H1 (cell line): ENCODE data around the gene MRPL43. TPM values are rescaled to one million over a fixed set of nuclear protein-coding genes. Genes with fewer than 3 reads are reported as not detected.

Experiments used
- CTCF ChIA-PET: fragments of 300-600 bp; sonication (Branson Sonifier 250); formaldehyde crosslinking; loops from one replicate; lab custom pipeline; 2021; ENCODE audit not compliant: partially characterized antibody; lab: Charles Lee
- POLR2A ChIA-PET: fragments of 300-600 bp; sonication (Branson Sonifier 250); formaldehyde crosslinking; loops from one replicate; lab custom pipeline; 2021; ENCODE audit warnings: inconsistent platforms; ENCODE audit not compliant: partially characterized antibody; lab: Charles Lee
- DNase-seq, 2 experiments: peaks; one replicate each; pipeline versions ENCODE4 v3.0.0 to v3.0.0-alpha.2; 2010 to 2022; ENCODE audit warnings: low spot score in 2 of 2, low read depth in 1 of 2, mixed read lengths in 1 of 2
- FAIRE-seq: peaks from 2 replicates; lab custom pipeline; 2011; peaks lifted over from hg19 to GRCh38; lab: Jason Lieb, UNC
- H2AFZ ChIP-seq: 2 replicates; pipeline ENCODE4 v1.8.1; 2012; ENCODE audit warnings: low read length, inconsistent platforms
- H2AK5ac ChIP-seq: 2 replicates; pipeline ENCODE4 v1.6.1; 2013; ENCODE audit warnings: low read depth, low read length
- H2BK120ac ChIP-seq: replicated peaks from 2 replicates; pipeline ENCODE3; 2013; ENCODE audit warnings: low read depth, low read length, inconsistent platforms
- H2BK12ac ChIP-seq: 2 replicates; pipeline ENCODE4 v1.6.1; 2013; ENCODE audit warnings: low read depth, low read length
- H2BK15ac ChIP-seq: 2 replicates; pipeline ENCODE4 v1.6.1; 2013; ENCODE audit warnings: low read length
- H2BK20ac ChIP-seq: 2 replicates; pipeline ENCODE4 v1.6.1; 2013; ENCODE audit warnings: low read length
- H2BK5ac ChIP-seq: 2 replicates; pipeline ENCODE4 v1.6.1; 2013; ENCODE audit warnings: low read depth, low read length
- H3K14ac ChIP-seq: 2 replicates; pipeline ENCODE4 v1.6.1; 2013; ENCODE audit warnings: inconsistent platforms; ENCODE audit not compliant: insufficient read length
- H3K18ac ChIP-seq: 2 replicates; pipeline ENCODE4 v1.6.1; 2013; ENCODE audit warnings: low read length; ENCODE audit errors: extremely low read depth
- H3K23ac ChIP-seq: 2 replicates; pipeline ENCODE4 v1.6.1; 2013; ENCODE audit warnings: inconsistent platforms; ENCODE audit not compliant: insufficient read length
- H3K23me2 ChIP-seq: 2 replicates; pipeline ENCODE4 v1.6.1; 2013; ENCODE audit warnings: low read depth, low read length
- H3K27ac ChIP-seq: 2 replicates; pipeline ENCODE4 v1.6.1; 2011; ENCODE audit warnings: low read depth, low read length, inconsistent platforms
- H3K27me3 ChIP-seq, 4 experiments: replicated peaks in 1 of 4; 1 replicate in 1 of 4; 2 replicates in 3 of 4; pipeline versions ENCODE4 v1.6.1 to v1.8.1; 2011 to 2013; ENCODE audit warnings: low read length in 3 of 4, mild to moderate bottlenecking in 3 of 4, inconsistent platforms in 2 of 4, mixed read lengths in 2 of 4, moderate library complexity in 1 of 4; ENCODE audit not compliant: control insufficient read depth in 3 of 4, insufficient read depth in 3 of 4; ENCODE audit errors: extremely low read depth in 1 of 4
- H3K36me3 ChIP-seq, 4 experiments: 2 replicates each; pipeline versions ENCODE4 v1.6.1 to v1.8.1; 2011 to 2013; ENCODE audit warnings: mild to moderate bottlenecking in 4 of 4, low read length in 3 of 4, moderate library complexity in 2 of 4, control low read depth in 1 of 4, inconsistent platforms in 1 of 4; ENCODE audit not compliant: insufficient read depth in 4 of 4, control insufficient read depth in 2 of 4
- H3K4ac ChIP-seq: replicated peaks from 2 replicates; pipeline ENCODE3; 2013; ENCODE audit warnings: low read length, low read depth, mixed read lengths, inconsistent platforms; ENCODE audit not compliant: insufficient read length
- H3K4me1 ChIP-seq, 4 experiments: replicated peaks in 1 of 4; 1 replicate in 1 of 4; 2 replicates in 3 of 4; pipeline versions ENCODE4 v1.6.1 to v1.8.1; 2011 to 2013; ENCODE audit warnings: low read length in 3 of 4, inconsistent platforms in 2 of 4, mixed read lengths in 1 of 4; ENCODE audit not compliant: insufficient read depth in 4 of 4, control insufficient read depth in 3 of 4
- H3K4me2 ChIP-seq, 2 experiments: 2 replicates each; pipeline versions ENCODE4 v1.6.1 to v1.8.1; 2011 to 2013; ENCODE audit warnings: low read depth in 2 of 2, low read length in 2 of 2, control low read depth in 1 of 2, inconsistent platforms in 1 of 2, mild to moderate bottlenecking in 1 of 2; ENCODE audit not compliant: insufficient read depth in 1 of 2
- H3K4me3 ChIP-seq, 4 experiments: fragments of 200-600, 300-600 bp in 1 of 4; sonication (generic), shearing (Covaris generic), sonication (Bioruptor Twin) in 1 of 4; 2 replicates each; pipeline versions ENCODE4 v1.5.1 to v1.8.1; 2011 to 2016; ENCODE audit warnings: low read length in 4 of 4, low read depth in 3 of 4, control low read depth in 2 of 4, inconsistent platforms in 2 of 4, mild to moderate bottlenecking in 2 of 4, mixed read lengths in 1 of 4, moderate library complexity in 1 of 4; ENCODE audit not compliant: insufficient read depth in 2 of 4; ENCODE audit errors: extremely low read depth in 1 of 4
- H3K56ac ChIP-seq: replicated peaks from 2 replicates; pipeline ENCODE3; 2013; ENCODE audit warnings: low read depth, mild to moderate bottlenecking, mixed read lengths, low read length, inconsistent platforms; ENCODE audit not compliant: insufficient read length
- H3K79me1 ChIP-seq: 2 replicates; pipeline ENCODE4 v1.6.1; 2013; ENCODE audit warnings: low read depth, low read length, control low read depth
- H3K79me2 ChIP-seq, 2 experiments: 2 replicates each; pipeline versions ENCODE4 v1.6.1 to v1.8.1; 2012 to 2013; ENCODE audit warnings: low read length in 2 of 2, mild to moderate bottlenecking in 2 of 2, inconsistent platforms in 1 of 2; ENCODE audit not compliant: insufficient read depth in 2 of 2, control insufficient read depth in 1 of 2
- H3K9ac ChIP-seq, 4 experiments: replicated peaks in 1 of 4; 1 replicate in 1 of 4; 2 replicates in 3 of 4; pipeline versions ENCODE4 v1.6.1 to v1.8.1; 2011 to 2013; ENCODE audit warnings: low read depth in 3 of 4, low read length in 3 of 4, control low read depth in 2 of 4, mild to moderate bottlenecking in 2 of 4, moderate library complexity in 2 of 4, inconsistent platforms in 1 of 4; ENCODE audit errors: extremely low read depth in 1 of 4
- H3K9me3 ChIP-seq, 2 experiments: 2 replicates each; pipeline versions ENCODE4 v1.6.1 to v1.8.1; 2012 to 2013; ENCODE audit warnings: mild to moderate bottlenecking in 2 of 2, moderate library complexity in 2 of 2, control low read depth in 1 of 2, inconsistent platforms in 1 of 2, low read depth in 1 of 2, low read length in 1 of 2, mixed read lengths in 1 of 2; ENCODE audit not compliant: insufficient read depth in 2 of 2
- H4K20me1 ChIP-seq, 2 experiments: replicated peaks in 1 of 2; 2 replicates each; pipeline versions ENCODE3 to v1.8.1; 2011 to 2013; ENCODE audit warnings: inconsistent platforms in 2 of 2, low read length in 2 of 2, mild to moderate bottlenecking in 1 of 2; ENCODE audit not compliant: insufficient read depth in 2 of 2, control insufficient read depth in 1 of 2
- H4K5ac ChIP-seq: 2 replicates; pipeline ENCODE4 v1.6.1; 2013; ENCODE audit warnings: low read length, low read depth, mixed read lengths, inconsistent platforms; ENCODE audit not compliant: insufficient read length
- H4K8ac ChIP-seq: 2 replicates; pipeline ENCODE4 v1.8.0; 2013; ENCODE audit warnings: mild to moderate bottlenecking, moderate library complexity, low read length, inconsistent platforms; ENCODE audit not compliant: insufficient read depth; ENCODE audit errors: extremely low read depth
- H4K91ac ChIP-seq: replicated peaks from 2 replicates; pipeline ENCODE3; 2013; ENCODE audit warnings: low read length, mixed read lengths, inconsistent platforms; ENCODE audit not compliant: insufficient read length
- E2F6 ChIP-seq: IDR thresholded peaks from 2 replicates; pipeline ENCODE4 v1.6.1; 2012; ENCODE audit warnings: inconsistent platforms
- RBBP5 ChIP-seq: IDR thresholded peaks from 2 replicates; pipeline ENCODE4 v1.7.1; 2012; ENCODE audit warnings: low read depth, mild to moderate bottlenecking, inconsistent platforms, low read length, moderate library complexity, borderline replicate concordance
- WGBS, 2 experiments: shearing (Covaris generic) in 1 of 2; methylation state at CpG; one replicate each; pipeline versions ENCODE4 v1.1.6 to v1.1.7; 2013 to 2015; ENCODE audit warnings: low lambda C conversion rate in 2 of 2, mixed read lengths in 2 of 2, inconsistent platforms in 1 of 2, low coverage in 1 of 2, missing lambda C conversion rate in 1 of 2; ENCODE audit not compliant: insufficient replicate concordance in 2 of 2, insufficient coverage in 1 of 2, insufficient read length in 1 of 2; ENCODE audit errors: extremely low coverage in 1 of 2, missing lambda C conversion rate in 1 of 2; 5-methylcytosine and 5-hydroxymethylcytosine counted together
- polyA plus RNA-seq, 7 experiments: library from polyadenylated mRNA; depleted of rRNA in 3 of 7; stranded (reverse) in 5 of 7; unstranded in 2 of 7; fragments of >200 nt in 5 of 7; fragments of 200-250 nt in 2 of 7; gene quantifications; 1 replicate in 5 of 7; 2 replicates in 1 of 7; 4 replicates in 1 of 7; pipeline versions ENCODE4 v1.2.1 to v1.2.3, GENCODE V29; 2011 to 2013; ENCODE audit warnings: missing spikeins in 2 of 7, mixed read lengths in 2 of 7
- total RNA-seq: library from RNA; stranded (reverse); fragmentation: NEBNext Ultra II Directional; extraction: Animal tissue kit (Norgen Biotek cat#: 25700); gene quantifications from 2 replicates; pipeline ENCODE4 v1.2.1, GENCODE V29; 2021

MRPL43 gene
- total and polyA plus RNA-seq, 2 of the 8 experiments (the other 6 are each of a cell fraction or from before 2014, with no cell fraction given): 74.1 to 149 TPM

- Histone ChIP-seq H3K23me2 (peaks cover 9% of the 10 kb centered on the region), H3K23ac (no peak overlapping the region), H2BK12ac (no peak overlapping the region), H3K79me1 (no peaks in the 10 kb centered on the region), H2BK5ac (no peak overlapping the region), H4K91ac (no peak overlapping the region), H2AFZ (no peak overlapping the region), H3K4ac (no peak overlapping the region), H3K27ac (no peak overlapping the region), H3K79me2 (no peaks in the 10 kb centered on the region), H4K5ac (no peak overlapping the region), H2BK15ac (no peak overlapping the region), H4K20me1 (peaks cover 0 to 3% of the 10 kb centered on the region in 2 experiments), H3K4me3 (no peak overlapping the region), H2BK20ac (no peak overlapping the region), H3K56ac (no peak overlapping the region), H3K4me1 (peaks cover 0 to 12% (median 6%) of the 10 kb centered on the region in 4 experiments; a peak in 5 of 7 replicates), H4K8ac (no peak overlapping the region), H3K27me3 (peaks cover 0 to 3% (median 1%) of the 10 kb centered on the region in 4 experiments; a peak in 1 of 7 replicates), H3K18ac (no peak overlapping the region), H3K36me3 (peaks cover 0 to 11% (median 2%) of the 10 kb centered on the region in 4 experiments; a peak in 1 of 8 replicates), H3K14ac (no peak overlapping the region), H3K9ac (no peak overlapping the region), H2AK5ac (no peak overlapping the region), H2BK120ac (no peak overlapping the region), H3K9me3 (no peaks in the 10 kb centered on the region), H3K4me2 (no peak overlapping the region)
- TF ChIP-seq E2F6 (no peak), RBBP5 (no peak)
- WGBS, 2 experiments: 75% methylated on average over 5 of the region's 5 CpGs; no CpG with 5 or more reads in 1 of the 2 experiments
- ChIA-PET POLR2A (interaction anchor here (0.7 to 6.0 kb wide), 6 partner anchors 11 to 425 kb away, joined by 3 to 38 read pairs (median 4); no protein-coding TSS in a partner anchor), CTCF (interaction anchor here (1.1 to 5.4 kb wide), 8 partner anchors 8 to 340 kb away, joined by 3 to 32 read pairs (median 4); no protein-coding TSS in a partner anchor)
- DNase-seq (no peak), FAIRE-seq (no peak)
Measured at GRCh38 chr10:100965820-100966219, 21.5 kb downstream of the MRPL43 start.
